NB4 (cell line): ENCODE measurements around the gene GALK2.

Source experiments
- MYC ChIP-seq: IDR thresholded peaks from 2 replicates; pipeline ENCODE4 v1.6.1; 2011; ENCODE audit warnings: low read depth, low read length
- POLR2A ChIP-seq: IDR thresholded peaks from 2 replicates; pipeline ENCODE4 v1.6.1; 2011; ENCODE audit warnings: mild to moderate bottlenecking; ENCODE audit not compliant: insufficient read length; ENCODE audit errors: extremely low read depth
- TF ChIP-seq, protein P1 (sequence below): IDR thresholded peaks from one replicate; pipeline ENCODE4 v1.5.1; 2012; ENCODE audit warnings: low read depth, low read length
- TF ChIP-seq, protein P2 (sequence below): IDR thresholded peaks from 2 replicates; pipeline ENCODE4 v1.6.1; 2011; ENCODE audit warnings: low read depth, low read length

DNA sequence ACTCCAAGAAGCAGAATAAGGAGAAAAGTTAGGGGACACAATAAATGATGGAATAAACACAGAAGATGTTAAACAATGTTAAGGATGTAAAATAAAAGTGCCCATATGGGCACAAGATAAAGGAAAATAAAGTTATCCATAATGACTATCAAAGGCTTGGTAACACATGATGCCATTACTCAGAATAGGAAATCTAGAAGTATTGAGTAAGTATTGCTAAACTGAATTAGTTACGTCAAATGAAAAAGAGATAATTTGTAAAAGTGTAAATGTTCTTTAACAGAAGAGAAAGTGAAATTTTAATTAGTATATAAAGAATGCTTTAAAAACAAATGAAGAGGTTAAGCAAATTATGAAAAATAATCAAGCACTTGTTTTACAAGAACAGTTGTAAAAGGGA, 21.3 kb upstream of the GALK2 start:
- no peak for TF ChIP-seq MYC
- TF ChIP-seq, protein P1, sequence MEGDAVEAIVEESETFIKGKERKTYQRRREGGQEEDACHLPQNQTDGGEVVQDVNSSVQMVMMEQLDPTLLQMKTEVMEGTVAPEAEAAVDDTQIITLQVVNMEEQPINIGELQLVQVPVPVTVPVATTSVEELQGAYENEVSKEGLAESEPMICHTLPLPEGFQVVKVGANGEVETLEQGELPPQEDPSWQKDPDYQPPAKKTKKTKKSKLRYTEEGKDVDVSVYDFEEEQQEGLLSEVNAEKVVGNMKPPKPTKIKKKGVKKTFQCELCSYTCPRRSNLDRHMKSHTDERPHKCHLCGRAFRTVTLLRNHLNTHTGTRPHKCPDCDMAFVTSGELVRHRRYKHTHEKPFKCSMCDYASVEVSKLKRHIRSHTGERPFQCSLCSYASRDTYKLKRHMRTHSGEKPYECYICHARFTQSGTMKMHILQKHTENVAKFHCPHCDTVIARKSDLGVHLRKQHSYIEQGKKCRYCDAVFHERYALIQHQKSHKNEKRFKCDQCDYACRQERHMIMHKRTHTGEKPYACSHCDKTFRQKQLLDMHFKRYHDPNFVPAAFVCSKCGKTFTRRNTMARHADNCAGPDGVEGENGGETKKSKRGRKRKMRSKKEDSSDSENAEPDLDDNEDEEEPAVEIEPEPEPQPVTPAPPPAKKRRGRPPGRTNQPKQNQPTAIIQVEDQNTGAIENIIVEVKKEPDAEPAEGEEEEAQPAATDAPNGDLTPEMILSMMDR, result no peak
- TF ChIP-seq, protein P2, sequence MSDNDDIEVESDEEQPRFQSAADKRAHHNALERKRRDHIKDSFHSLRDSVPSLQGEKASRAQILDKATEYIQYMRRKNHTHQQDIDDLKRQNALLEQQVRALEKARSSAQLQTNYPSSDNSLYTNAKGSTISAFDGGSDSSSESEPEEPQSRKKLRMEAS, result no peak
- no peak for TF ChIP-seq POLR2A
